GM21619 (cell line): Measurements from ENCODE around the gene OR13C4.
"Not testable (repeated sequence)": the region's sequence is repeated elsewhere in the genome, so short reads cannot be mapped to it uniquely, and the experiment has no call there.

Source experiments
- ATAC-seq: cut with Tn5 transposase; IDR thresholded peaks from one replicate; pipeline ENCODE4 v1.9.1; 2021; ENCODE audit not compliant: unreplicated experiment

OR13C4 gene

GRCh38 chr9:104527109-104527508 lies at the start of gene OR13C4:
Gene OR13C4, minus strand, starts transcription at chr9:104527209. Its CDS starts 0 bp downstream, at chr9:104527209.
- ATAC-seq = no peak

GRCh38 chr9:104575456-104575855 lies 48.4 kb upstream of the OR13C4 start:
- no peak for ATAC-seq

GRCh38 chr9:104572612-104573011 lies 45.6 kb upstream of the OR13C4 start:
- no peak for ATAC-seq

- no peak for ATAC-seq
Observed at GRCh38 chr9:104568868-104569267, 41.9 kb upstream of the OR13C4 start, which contains the start of gene OR13C8. Gene OR13C8, plus strand, starts transcription at chr9:104569168. Its CDS starts 0 bp downstream, at chr9:104569168.

GRCh38 chr9:104564358-104564757 lies 37.3 kb upstream of the OR13C4 start:
- ATAC-seq = no peak

- ATAC-seq = no peak
Observed at GRCh38 chr9:104556830-104557634, 30.0 kb upstream of the OR13C4 start.

GRCh38 chr9:104555521-104555920 lies 28.5 kb upstream of the OR13C4 start:
- ATAC-seq = no peak

GRCh38 chr9:104553261-104553660 lies 26.3 kb upstream of the OR13C4 start:
- ATAC-seq = no peak

- ATAC-seq = no peak
Observed at GRCh38 chr9:104544644-104545043, 17.6 kb upstream of the OR13C4 start.

- ATAC-seq = no peak
Observed at GRCh38 chr9:104539275-104539674, 12.3 kb upstream of the OR13C4 start.

GRCh38 chr9:104536756-104537155 lies 9.7 kb upstream of the OR13C4 start, which contains the start of gene OR13C3:
Gene OR13C3, minus strand, starts transcription at chr9:104536856. Its CDS starts 133 bp downstream, at chr9:104536723.
- no peak for ATAC-seq

GRCh38 chr9:104520241-104520640 lies 6.8 kb downstream of the OR13C4 start:
- not testable (repeated sequence) for ATAC-seq

- no peak for ATAC-seq
Observed at GRCh38 chr9:104514901-104515300, 12.1 kb downstream of the OR13C4 start.

GRCh38 chr9:104506565-104506964 lies 20.4 kb downstream of the OR13C4 start:
- no peak for ATAC-seq

- no peak for ATAC-seq
Observed at GRCh38 chr9:104503963-104504362, 23.0 kb downstream of the OR13C4 start, which contains the start of gene OR13F1. Gene OR13F1, plus strand, starts transcription at chr9:104504263. Its CDS starts 0 bp downstream, at chr9:104504263.

- no peak for ATAC-seq
Observed at GRCh38 chr9:104503440-104503839, 23.6 kb downstream of the OR13C4 start.

GRCh38 chr9:104494808-104495207 lies 32.2 kb downstream of the OR13C4 start:
- no peak for ATAC-seq

- no peak for ATAC-seq
Observed at GRCh38 chr9:104485014-104485413, 42.0 kb downstream of the OR13C4 start.

GRCh38 chr9:104482921-104483570 lies 44.0 kb downstream of the OR13C4 start:
- no peak for ATAC-seq
